ENCODE results near the gene ZFYVE9. TPM values are rescaled to one million over a fixed set of nuclear protein-coding genes. Genes with fewer than 3 reads are reported as not detected.

ZFYVE9 gene
- total RNA-seq, 1 experiment from 2014 or later: 19.6 TPM

DNA sequence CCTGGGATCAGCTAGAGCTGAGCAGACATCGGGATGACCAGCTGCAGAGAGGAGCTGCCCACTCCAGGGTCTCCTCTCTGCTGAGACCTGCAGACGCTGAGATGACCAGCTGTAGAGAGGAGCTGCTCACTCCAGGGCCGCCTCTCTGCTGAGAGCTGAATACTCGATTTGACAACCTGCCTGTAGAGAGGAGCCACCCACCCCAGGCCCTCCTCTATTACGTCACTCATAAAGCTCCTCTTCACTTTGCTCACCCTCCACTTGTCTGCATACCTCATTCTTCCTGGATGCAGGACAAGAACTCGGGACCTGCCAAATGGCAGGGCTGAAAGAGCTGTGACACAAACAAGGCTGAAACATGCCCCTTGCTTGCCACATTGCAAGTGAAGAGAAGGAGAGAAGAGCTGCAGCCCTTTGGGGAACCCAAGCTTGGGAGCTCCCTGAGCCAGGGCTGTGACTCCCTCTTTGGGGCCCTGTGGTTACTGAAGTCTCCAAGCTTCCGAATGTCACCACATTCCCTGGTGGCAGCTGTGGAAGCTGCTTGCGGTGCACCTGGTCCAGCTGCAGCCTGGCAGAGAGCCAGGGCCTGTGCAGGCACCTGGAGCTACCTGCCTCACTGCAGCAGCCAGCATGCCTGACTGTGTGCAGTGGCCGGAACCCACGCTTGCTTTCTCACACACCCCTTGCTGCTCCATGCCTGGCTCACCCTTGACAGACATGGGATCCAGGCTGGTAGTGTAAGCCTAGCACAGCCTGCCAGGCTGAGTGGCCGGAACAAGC is 164.5 kb downstream of the ZFYVE9 start:
- Mint-ChIP-seq H3K27me3 (ENCODE audit: low read depth) (no peaks in the 10 kb centered on the region), H3K9me3 (no peaks in the 10 kb centered on the region), H3K27ac (peak overlapping the region; percentile 72; the same call in 1 of the 2 replicates), H3K4me1 (no peaks in the 10 kb centered on the region), H3K4me3 (no peak overlapping the region), H3K36me3 (peaks cover 3% of the 10 kb centered on the region; the same call in 1 of the 2 replicates)
- ChIA-PET CTCF (interaction anchor here (0.8 to 1.6 kb wide), 4 partner anchors 10 to 42 kb away, joined by 3 to 7 read pairs (median 5); no protein-coding TSS in a partner anchor), POLR2A (interaction anchor here (0.6 kb wide), 1 partner anchor 186 kb away, joined by 5 read pairs; no protein-coding TSS in a partner anchor)
- DNase-seq (ENCODE audit: low spot score) (no peak), ATAC-seq (no peak)
- TF ChIP-seq ELF4 (CRISPR knock-in tag; IDR thresholded peaks at IDR 0.05; ENCODE audit: low read depth): no peak
- TF ChIP-seq ZNF396 (CRISPR knock-in tag; IDR thresholded peaks at IDR 0.05; ENCODE audit: borderline replicate concordance): no peak
- no peak for TF ChIP-seq ZBTB21 (CRISPR knock-in tag; IDR thresholded peaks at IDR 0.05; ENCODE audit: borderline replicate concordance)

DNA sequence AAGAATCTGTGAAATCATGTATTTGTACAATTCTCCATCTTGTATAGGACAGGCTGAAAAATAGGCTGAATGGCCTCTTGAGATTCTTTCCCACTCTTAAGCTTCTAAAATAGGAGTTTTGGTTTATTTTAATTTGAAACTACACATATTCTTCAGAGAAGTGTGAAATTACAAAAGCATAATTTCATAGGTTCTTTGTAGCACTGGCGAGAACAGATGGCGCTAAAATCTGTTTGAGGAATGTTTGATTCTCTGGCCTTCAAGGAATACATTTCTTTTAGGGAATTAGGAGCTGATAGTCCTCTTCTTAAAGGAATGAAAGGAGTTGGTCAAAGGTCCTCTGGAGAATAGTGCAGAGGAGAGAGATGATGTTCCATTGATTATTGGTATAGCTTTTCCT is 179.2 kb downstream of the ZFYVE9 start:
- peaks cover 6% of the 10 kb centered on the region for H3K4me1 Mint-ChIP-seq
- no peaks in the 10 kb centered on the region; the same call in 1 of the 2 replicates for H3K9me3 Mint-ChIP-seq
- ATAC-seq: no peak
- H3K4me3 Mint-ChIP-seq: no peak overlapping the region
- H3K27me3 Mint-ChIP-seq (ENCODE audit: low read depth): no peaks in the 10 kb centered on the region
- H3K36me3 Mint-ChIP-seq: peaks cover 3% of the 10 kb centered on the region; the same call in 1 of the 2 replicates
- ChIA-PET CTCF (no interaction called here), POLR2A (no interaction called here)
- no peak overlapping the region for H3K27ac Mint-ChIP-seq
- no peak for DNase-seq (ENCODE audit: low spot score)
- no peak for TF ChIP-seq NR1H2 (CRISPR knock-in tag; IDR thresholded peaks at IDR 0.05)
- TF ChIP-seq CREM (CRISPR knock-in tag; IDR thresholded peaks at IDR 0.05): no peak
- TF ChIP-seq NR2C2 (CRISPR knock-in tag; IDR thresholded peaks at IDR 0.05): no peak
- TF ChIP-seq, protein P1, sequence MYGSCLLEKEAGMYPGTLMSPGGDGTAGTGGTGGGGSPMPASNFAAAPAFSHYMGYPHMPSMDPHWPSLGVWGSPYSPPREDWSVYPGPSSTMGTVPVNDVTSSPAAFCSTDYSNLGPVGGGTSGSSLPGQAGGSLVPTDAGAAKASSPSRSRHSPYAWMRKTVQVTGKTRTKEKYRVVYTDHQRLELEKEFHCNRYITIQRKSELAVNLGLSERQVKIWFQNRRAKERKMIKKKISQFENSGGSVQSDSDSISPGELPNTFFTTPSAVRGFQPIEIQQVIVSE (CRISPR knock-in tag; IDR thresholded peaks at IDR 0.05; ENCODE audit: borderline replicate concordance): no peak
- no peak for TF ChIP-seq ZNF219 (CRISPR knock-in tag; IDR thresholded peaks at IDR 0.05; ENCODE audit: borderline replicate concordance)
- TF ChIP-seq PREB (CRISPR knock-in tag; IDR thresholded peaks at IDR 0.05; ENCODE audit: borderline replicate concordance): no peak
- no peak for TF ChIP-seq TEAD1 (CRISPR knock-in tag; IDR thresholded peaks at IDR 0.05)
- no peak for TF ChIP-seq TP53 (CRISPR knock-in tag; IDR thresholded peaks at IDR 0.05)
- no peak for TF ChIP-seq MAX (CRISPR knock-in tag; IDR thresholded peaks at IDR 0.05)
- no peak for TF ChIP-seq TEAD4 (CRISPR knock-in tag; IDR thresholded peaks at IDR 0.05)
- TF ChIP-seq ZNF232 (CRISPR knock-in tag; IDR thresholded peaks at IDR 0.05): no peak
- no peak for TF ChIP-seq ZBTB21 (CRISPR knock-in tag; IDR thresholded peaks at IDR 0.05; ENCODE audit: borderline replicate concordance)
- TF ChIP-seq GRHL2 (CRISPR knock-in tag; IDR thresholded peaks at IDR 0.05; ENCODE audit: insufficient replicate concordance, severe bottlenecking): no peak
- no peak for TF ChIP-seq ETV6 (CRISPR knock-in tag; IDR thresholded peaks at IDR 0.05)

DNA sequence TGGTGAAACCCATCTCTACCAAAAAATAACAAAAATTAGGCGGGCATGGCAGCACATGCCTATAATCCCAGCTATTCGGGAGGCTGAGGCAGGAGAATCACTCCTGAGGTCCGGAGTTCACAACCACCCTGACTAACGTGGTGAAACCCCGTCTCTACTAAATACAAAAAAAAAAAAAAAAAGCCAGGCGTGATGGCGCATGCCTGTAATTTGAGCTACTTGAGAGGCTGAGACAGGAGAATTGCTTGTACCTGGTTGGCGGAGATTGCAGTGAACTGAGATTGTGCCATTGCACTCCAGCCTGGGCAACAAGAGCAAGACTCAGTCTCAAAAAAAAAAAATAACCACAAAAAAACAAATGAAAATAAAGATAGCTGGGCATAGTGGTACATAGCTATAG is 181.8 kb downstream of the ZFYVE9 start:
- peaks cover 11% of the 10 kb centered on the region for H3K4me1 Mint-ChIP-seq
- H3K4me3 Mint-ChIP-seq: no peak overlapping the region
- H3K36me3 Mint-ChIP-seq: peaks cover 3% of the 10 kb centered on the region; the same call in 1 of the 2 replicates
- TF ChIP-seq CREB1 (CRISPR knock-in tag; IDR thresholded peaks at IDR 0.05): no peak
- H3K27me3 Mint-ChIP-seq (ENCODE audit: low read depth): no peaks in the 10 kb centered on the region
- no peaks in the 10 kb centered on the region; the same call in 1 of the 2 replicates for H3K9me3 Mint-ChIP-seq
- ATAC-seq (no peak), DNase-seq (ENCODE audit: low spot score) (no peak)
- CTCF ChIA-PET: interaction anchor here (0.7 to 1.6 kb wide), 2 partner anchors 11 to 25 kb away, joined by 3 to 4 read pairs; no protein-coding TSS in a partner anchor
- H3K27ac Mint-ChIP-seq: no peak overlapping the region
- POLR2A ChIA-PET: interaction anchor here (0.7 kb wide), 1 partner anchor 12 kb away, joined by 5 read pairs; no protein-coding TSS in a partner anchor

Measured in WTC11 (cell line).